Activated B cell treated with CpG ODN at 0.5 μM for 24 hours (primary cell): ENCODE data around the gene HAUS7. TPM values are rescaled to one million over a fixed set of nuclear protein-coding genes. Genes with fewer than 3 reads are reported as not detected.

Source experiments
- ATAC-seq: fragments of 200-7000 bp; cut with Tn5 transposase; one replicate; pipeline ENCODE4 v1.10.0; 2021; ENCODE audit warnings: low read depth, mild to moderate bottlenecking, moderate library complexity
- CTCF ChIA-PET: fragments of 350-600 bp; sonication (Branson Sonifier 250); formaldehyde crosslinking; loops from one replicate; lab custom pipeline; 2021; ENCODE audit warnings: antibody characterized with exemption; lab: Charles Lee
- POLR2A ChIA-PET: fragments of 350-600 bp; sonication (Branson Sonifier 250); formaldehyde crosslinking; loops from one replicate; lab custom pipeline; 2021; ENCODE audit warnings: antibody characterized with exemption; lab: Charles Lee
- DNase-seq: peaks from one replicate; pipeline ENCODE4 v3.0.0; 2022
- H3K27ac Mint-ChIP-seq: one replicate; pipeline ENCODE4 v1.8.0; 2020; ENCODE audit warnings: mixed read lengths
- H3K27me3 Mint-ChIP-seq: one replicate; pipeline ENCODE4 v1.8.0; 2021; ENCODE audit warnings: mixed read lengths
- H3K36me3 Mint-ChIP-seq: one replicate; pipeline ENCODE4 v1.8.0; 2021; ENCODE audit warnings: low read depth, mixed read lengths
- H3K4me1 Mint-ChIP-seq: one replicate; pipeline ENCODE4 v1.8.0; 2021; ENCODE audit warnings: mixed read lengths
- H3K4me3 Mint-ChIP-seq: one replicate; pipeline ENCODE4 v1.8.0; 2020; ENCODE audit warnings: mild to moderate bottlenecking, mixed read lengths
- H3K9me3 Mint-ChIP-seq: one replicate; pipeline ENCODE4 v1.8.0; 2020; ENCODE audit warnings: mixed read lengths
- CTCF ChIP-seq: fragments of 200-600 bp; IDR thresholded peaks from one replicate; pipeline ENCODE4 v1.8.0; 2022; ENCODE audit warnings: antibody characterized with exemption, mild to moderate bottlenecking
- intact Hi-C: fragments of 100-400 bp; cut with micrococcal nuclease; formaldehyde crosslinking; loops from one replicate; pipeline ENCODE4 v1.15.1; 2024
- total RNA-seq: library from RNA; stranded (reverse); gene quantifications from 2 replicates; pipeline ENCODE4 v1.2.3, GENCODE V29; 2022

HAUS7 gene
- total RNA-seq, 1 donor from 2014 or later: 39.2 TPM

GRCh38 chrX:153423652-153424051 is 46.7 kb downstream of the HAUS7 start:
- Mint-ChIP-seq H3K27me3 (no peaks in the 10 kb centered on the region), H3K9me3 (peaks cover 4% of the 10 kb centered on the region), H3K27ac (no peak overlapping the region), H3K4me1 (no peaks in the 10 kb centered on the region), H3K36me3 (peaks cover 4% of the 10 kb centered on the region), H3K4me3 (no peak overlapping the region)
- ChIA-PET POLR2A (no interaction called here), CTCF (no interaction called here)
- no peak for TF ChIP-seq CTCF
- ATAC-seq (no peak), DNase-seq (no peak)
- intact Hi-C loops: no loop called here

- POLR2A ChIA-PET: no interaction called here
- CTCF ChIA-PET: no interaction called here
- ATAC-seq (no peak), DNase-seq (no peak)
- Mint-ChIP-seq H3K4me3 (no peak overlapping the region), H3K9me3 (no peaks in the 10 kb centered on the region), H3K4me1 (no peaks in the 10 kb centered on the region), H3K27me3 (no peaks in the 10 kb centered on the region), H3K36me3 (peaks cover 4% of the 10 kb centered on the region), H3K27ac (no peak overlapping the region)
- intact Hi-C loops: no loop called here
- TF ChIP-seq CTCF: no peak
Measured at GRCh38 chrX:153421856-153422255, 48.5 kb downstream of the HAUS7 start.

- ATAC-seq (no peak), DNase-seq (no peak)
- Mint-ChIP-seq H3K27ac (no peak overlapping the region), H3K4me3 (no peak overlapping the region), H3K9me3 (no peaks in the 10 kb centered on the region), H3K36me3 (peaks cover 4% of the 10 kb centered on the region), H3K4me1 (no peaks in the 10 kb centered on the region), H3K27me3 (no peaks in the 10 kb centered on the region)
- no peak for TF ChIP-seq CTCF
- CTCF ChIA-PET: no interaction called here
- POLR2A ChIA-PET: no interaction called here
- intact Hi-C loops: no loop called here
Measured at GRCh38 chrX:153420851-153421599, 49.4 kb downstream of the HAUS7 start.

GRCh38 chrX:153417637-153418036 is 52.7 kb downstream of the HAUS7 start:
- ATAC-seq: no peak
- Mint-ChIP-seq H3K4me3 (no peak overlapping the region), H3K4me1 (no peaks in the 10 kb centered on the region), H3K9me3 (no peaks in the 10 kb centered on the region), H3K27ac (no peak overlapping the region), H3K36me3 (peaks cover 4% of the 10 kb centered on the region), H3K27me3 (no peaks in the 10 kb centered on the region)
- ChIA-PET POLR2A (no interaction called here), CTCF (no interaction called here)
- no peak for TF ChIP-seq CTCF
- no peak for DNase-seq
- intact Hi-C loops: no loop called here

GRCh38 chrX:153416781-153417450 is 53.5 kb downstream of the HAUS7 start:
- POLR2A ChIA-PET: no interaction called here
- Mint-ChIP-seq H3K9me3 (no peaks in the 10 kb centered on the region), H3K4me3 (no peak overlapping the region), H3K4me1 (peaks cover 6% of the 10 kb centered on the region), H3K27ac (no peak overlapping the region), H3K27me3 (no peaks in the 10 kb centered on the region), H3K36me3 (peaks cover 4% of the 10 kb centered on the region)
- intact Hi-C loops: no loop called here
- no peak for TF ChIP-seq CTCF
- DNase-seq: no peak
- no peak for ATAC-seq
- CTCF ChIA-PET: no interaction called here
